Dermis blood vessel endothelial cell (primary cell): ENCODE results near the gene TBC1D8. TPM values are rescaled to one million over a fixed set of nuclear protein-coding genes. Genes with fewer than 3 reads are reported as not detected.

ENCODE experiments used
- DNase-seq: peaks from one replicate; pipeline ENCODE4 v3.0.0; 2010
- total RNA-seq: library from RNA; depleted of rRNA; stranded (reverse); fragments of >200 nt; gene quantifications from 2 replicates; pipeline ENCODE4 v1.2.3, GENCODE V29; 2014

The TBC1D8 gene
- total RNA-seq, 1 donor from 2014 or later = 81.3 TPM

- DNase-seq = no peak
Measured at GRCh38 chr2:101161658-101162057, 10.5 kb upstream of the TBC1D8 start.

GRCh38 chr2:101160454-101160853 is 9.3 kb upstream of the TBC1D8 start:
- peak; percentile 59 for DNase-seq

- no peak for DNase-seq
Measured at GRCh38 chr2:101159526-101159925, 8.3 kb upstream of the TBC1D8 start.

- no peak for DNase-seq
Measured at GRCh38 chr2:101157272-101157671, 6.1 kb upstream of the TBC1D8 start.

- DNase-seq = no peak
Measured at GRCh38 chr2:101153787-101154186, 2.6 kb upstream of the TBC1D8 start.

- no peak for DNase-seq
Measured at GRCh38 chr2:101153077-101153707, 2.0 kb upstream of the TBC1D8 start.

- peak; percentile 88 for DNase-seq
Measured at GRCh38 chr2:101152272-101153076, 1.3 kb upstream of the TBC1D8 start.

- DNase-seq = peak; percentile 56
Measured at GRCh38 chr2:101151859-101152271, 683 bp upstream of the TBC1D8 start.

GRCh38 chr2:101150306-101151145 is 656 bp downstream of the TBC1D8 start:
- peak; percentile 56 for DNase-seq

- peak; percentile 65 for DNase-seq
Measured at GRCh38 chr2:101149241-101150192, 1.7 kb downstream of the TBC1D8 start.

- DNase-seq = no peak
Measured at GRCh38 chr2:101148777-101149176, 2.4 kb downstream of the TBC1D8 start.

GRCh38 chr2:101147971-101148370 is 3.2 kb downstream of the TBC1D8 start:
- DNase-seq = peak; percentile 22

GRCh38 chr2:101147062-101147461 is 4.1 kb downstream of the TBC1D8 start:
- DNase-seq = no peak

- no peak for DNase-seq
Measured at GRCh38 chr2:101146535-101146934, 4.6 kb downstream of the TBC1D8 start.

- no peak for DNase-seq
Measured at GRCh38 chr2:101145406-101145805, 5.8 kb downstream of the TBC1D8 start.

GRCh38 chr2:101142163-101142562 is 9.0 kb downstream of the TBC1D8 start:
- no peak for DNase-seq

- no peak for DNase-seq
Measured at GRCh38 chr2:101140978-101141655, 10.1 kb downstream of the TBC1D8 start.

- DNase-seq = no peak
Measured at GRCh38 chr2:101140237-101140636, 10.9 kb downstream of the TBC1D8 start.

GRCh38 chr2:101139495-101139894 is 11.7 kb downstream of the TBC1D8 start:
- DNase-seq = no peak

- no peak for DNase-seq
Measured at GRCh38 chr2:101135412-101136296, 15.5 kb downstream of the TBC1D8 start.
